Measurements from ENCODE around the gene PCDHB8. TPM values are rescaled to one million over a fixed set of nuclear protein-coding genes. Genes with fewer than 3 reads are reported as not detected.

The PCDHB8 gene
- total RNA-seq (2014; rRNA removed; shearing (Covaris generic)) = 6.5 and 6.6 TPM in 2 replicates

DNA sequence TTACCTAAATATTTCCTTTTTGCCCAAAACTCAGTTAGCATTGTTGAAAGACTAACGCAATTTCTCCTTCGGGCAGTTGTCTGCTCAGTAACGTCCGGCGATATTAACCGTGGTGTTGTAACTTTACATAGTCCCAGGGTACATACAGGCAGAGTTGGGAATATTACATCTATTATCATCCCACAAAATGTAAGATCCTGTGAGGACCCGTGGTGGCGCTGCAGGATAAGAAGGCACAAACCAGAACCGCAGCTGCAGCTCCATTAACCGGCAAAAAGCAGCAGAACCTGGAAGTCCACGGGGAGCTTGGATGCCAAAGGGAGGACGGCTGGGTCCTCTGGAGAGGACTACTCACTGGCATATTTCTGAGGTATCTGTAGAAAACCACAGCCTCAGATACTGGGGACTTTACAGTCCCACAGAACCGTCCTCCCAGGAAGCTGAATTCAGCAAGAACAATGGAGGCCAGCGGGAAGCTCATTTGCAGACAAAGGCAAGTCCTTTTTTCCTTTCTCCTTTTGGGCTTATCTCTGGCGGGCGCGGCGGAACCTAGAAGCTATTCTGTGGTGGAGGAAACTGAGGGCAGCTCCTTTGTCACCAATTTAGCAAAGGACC, at the start of gene PCDHB8:
Gene PCDHB8, plus strand, starts transcription at position 214 of the 615 bp plus-strand sequence. Its CDS starts 245 bp downstream, at position 459.

DNA sequence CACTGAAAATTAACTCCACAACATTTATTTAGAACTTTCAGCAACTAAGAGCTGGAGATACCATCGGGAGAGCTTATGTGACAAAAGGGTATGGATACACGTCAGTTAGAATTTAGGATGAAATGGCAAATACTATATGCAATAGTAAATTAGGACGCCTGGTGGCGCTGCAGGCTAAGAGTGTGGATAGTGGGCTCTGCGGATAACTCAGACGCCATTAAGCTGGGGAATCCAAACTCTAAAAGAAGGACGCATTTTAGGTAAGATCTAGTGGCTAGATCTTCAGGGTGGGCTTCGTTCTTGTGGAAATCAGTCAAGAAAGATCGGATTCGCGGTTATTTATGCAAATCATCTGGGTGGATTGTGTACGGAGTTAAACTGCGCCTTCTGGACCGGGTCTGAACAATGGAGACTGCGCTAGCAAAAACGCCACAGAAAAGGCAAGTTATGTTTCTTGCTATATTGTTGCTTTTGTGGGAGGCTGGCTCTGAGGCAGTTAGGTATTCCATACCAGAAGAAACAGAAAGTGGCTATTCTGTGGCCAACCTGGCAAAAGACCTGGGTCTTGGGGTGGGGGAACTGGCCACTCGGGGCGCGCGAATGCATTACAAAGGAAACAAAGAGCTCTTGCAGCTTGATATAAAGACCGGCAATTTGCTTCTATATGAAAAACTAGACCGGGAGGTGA, 42.4 kb upstream of the PCDHB8 start, which contains the start of gene PCDHB5:
Gene PCDHB5, plus strand, starts transcription at position 177 of the 688 bp plus-strand sequence. Its CDS starts 229 bp downstream, at position 406.

DNA sequence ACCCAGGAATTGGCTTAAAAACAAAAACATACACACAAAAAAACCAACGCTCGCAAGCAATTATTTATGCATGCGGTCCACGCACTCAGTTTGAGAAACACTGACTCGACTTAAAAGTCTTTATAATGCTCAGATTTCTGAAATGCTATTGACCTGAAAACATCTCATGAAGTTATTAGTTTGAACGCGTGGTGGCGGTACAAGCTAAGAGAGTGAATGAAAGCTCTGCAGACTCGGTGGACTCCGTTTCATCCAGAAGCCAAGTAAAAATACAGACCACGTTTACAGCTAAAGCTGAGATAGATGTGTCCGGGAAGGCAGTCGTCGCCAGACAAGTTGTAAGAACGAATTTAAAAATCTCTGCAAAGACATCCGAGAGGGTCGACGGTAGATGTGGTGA, 27.8 kb upstream of the PCDHB8 start, which contains the start of gene PCDHB6:
Gene PCDHB6, plus strand, starts transcription at position 246 of the 400 bp plus-strand sequence. CDS start 201 bp downstream, outside the sequence.

DNA sequence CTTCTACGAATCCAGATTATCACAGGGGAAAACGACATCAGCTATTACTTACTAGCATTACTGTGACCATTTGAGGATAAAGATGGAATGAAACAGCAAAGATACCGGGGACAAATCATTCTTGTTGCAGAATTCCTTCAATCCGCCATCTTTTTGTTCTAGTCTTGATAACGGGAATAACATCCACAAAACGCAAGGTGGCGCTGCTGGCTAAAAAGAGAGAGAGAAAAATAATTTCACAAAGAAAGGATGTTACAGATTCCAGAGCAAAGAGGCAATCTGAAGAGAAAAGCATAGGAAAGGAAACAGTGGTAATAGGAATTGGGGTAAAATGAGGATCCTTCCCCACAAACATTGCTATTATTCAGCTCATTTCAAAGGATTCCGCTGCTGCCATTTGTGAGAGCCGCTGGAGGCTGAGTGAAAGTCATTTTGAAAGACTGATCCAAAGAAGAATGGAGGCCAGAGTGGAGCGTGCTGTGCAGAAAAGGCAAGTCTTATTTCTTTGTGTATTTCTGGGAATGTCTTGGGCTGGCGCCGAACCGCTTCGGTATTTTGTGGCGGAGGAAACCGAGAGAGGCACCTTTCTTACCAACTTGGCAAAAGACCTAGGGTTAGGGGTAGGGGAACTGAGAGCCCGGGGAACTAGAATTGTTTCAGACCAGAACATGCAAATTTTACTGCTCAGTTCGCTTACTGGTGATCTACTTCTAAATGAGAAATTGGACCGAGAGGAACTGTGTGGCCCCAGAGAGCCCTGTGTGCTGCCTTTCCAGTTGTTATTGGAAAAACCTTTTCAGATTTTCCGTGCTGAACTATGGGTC, 5.0 kb upstream of the PCDHB8 start, which contains the start of gene PCDHB7:
Gene PCDHB7, plus strand, starts transcription at position 264 of the 824 bp plus-strand sequence. Its CDS starts 192 bp downstream, at position 456.

DNA sequence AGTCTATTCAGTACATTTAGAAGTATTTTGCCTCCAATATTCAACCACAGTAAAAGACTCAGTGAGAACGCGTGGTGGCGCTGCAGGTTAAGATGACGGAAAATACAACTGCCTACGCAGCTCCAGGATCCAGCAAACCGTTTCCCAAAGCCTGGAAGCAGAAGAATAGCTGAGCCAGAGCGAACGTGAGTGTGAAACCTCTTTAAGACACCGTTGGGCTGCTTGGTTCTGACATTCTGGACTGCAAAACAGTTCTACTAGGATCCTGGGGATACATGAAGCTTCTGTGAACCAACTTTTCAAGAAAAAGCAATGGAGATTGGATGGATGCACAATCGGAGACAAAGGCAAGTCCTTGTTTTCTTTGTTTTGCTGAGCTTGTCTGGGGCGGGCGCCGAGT, 4.7 kb downstream of the PCDHB8 start, which contains the start of gene PCDHB16:
Gene PCDHB16, plus strand, starts transcription at position 140 of the 400 bp plus-strand sequence. Its CDS starts 173 bp downstream, at position 313.

DNA sequence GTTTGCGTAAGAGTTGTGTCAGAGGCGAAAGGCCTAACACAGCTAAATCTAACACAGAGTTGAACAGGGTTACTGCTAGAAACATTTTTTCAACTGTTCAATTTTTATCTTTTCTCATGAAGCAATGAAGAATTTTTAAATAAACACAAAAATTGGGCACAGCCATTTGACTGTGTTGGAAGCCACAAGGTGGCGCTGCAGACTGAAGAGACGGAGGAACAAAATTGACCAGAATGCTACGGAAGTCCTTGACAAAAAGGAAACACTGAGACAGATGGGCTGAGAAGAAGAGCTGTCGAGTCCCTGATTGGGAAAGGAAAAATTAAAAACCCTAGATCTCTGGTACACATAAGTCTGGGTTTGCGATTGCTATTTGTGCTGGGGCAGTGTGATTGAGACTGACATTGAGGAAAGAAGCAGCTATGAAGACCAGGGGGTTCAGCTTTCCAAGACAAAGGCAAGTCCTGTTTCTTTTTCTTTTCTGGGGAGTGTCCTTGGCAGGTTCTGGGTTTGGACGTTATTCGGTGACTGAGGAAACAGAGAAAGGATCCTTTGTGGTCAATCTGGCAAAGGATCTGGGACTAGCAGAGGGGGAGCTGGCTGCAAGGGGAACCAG, 9.4 kb downstream of the PCDHB8 start, which contains the start of gene PCDHB9:
Gene PCDHB9, plus strand, starts transcription at position 265 of the 616 bp plus-strand sequence. Its CDS starts 158 bp downstream, at position 423.

DNA sequence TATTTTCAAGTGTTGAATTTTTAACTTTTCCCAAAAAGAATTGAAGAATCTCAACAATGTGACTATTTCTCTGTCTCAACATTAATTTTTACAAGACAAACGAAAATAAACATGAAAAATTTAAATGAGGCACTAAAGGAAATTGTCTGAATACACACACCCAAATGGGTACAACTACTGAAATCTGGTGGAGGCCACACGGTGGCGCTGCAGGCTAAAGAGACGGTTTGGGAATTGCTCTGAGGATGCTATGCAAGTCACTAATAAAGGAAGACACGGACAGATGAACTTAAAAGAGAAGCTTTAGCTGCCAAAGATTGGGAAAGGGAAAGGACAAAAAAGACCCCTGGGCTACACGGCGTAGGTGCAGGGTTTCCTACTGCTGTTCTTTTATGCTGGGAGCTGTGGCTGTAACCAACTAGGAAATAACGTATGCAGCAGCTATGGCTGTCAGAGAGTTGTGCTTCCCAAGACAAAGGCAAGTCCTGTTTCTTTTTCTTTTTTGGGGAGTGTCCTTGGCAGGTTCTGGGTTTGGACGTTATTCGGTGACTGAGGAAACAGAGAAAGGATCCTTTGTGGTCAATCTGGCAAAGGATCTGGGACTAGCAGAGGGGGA, 14.6 kb downstream of the PCDHB8 start, which contains the start of gene PCDHB10:
Gene PCDHB10, plus strand, starts transcription at position 244 of the 616 bp plus-strand sequence. Its CDS starts 200 bp downstream, at position 444.

DNA sequence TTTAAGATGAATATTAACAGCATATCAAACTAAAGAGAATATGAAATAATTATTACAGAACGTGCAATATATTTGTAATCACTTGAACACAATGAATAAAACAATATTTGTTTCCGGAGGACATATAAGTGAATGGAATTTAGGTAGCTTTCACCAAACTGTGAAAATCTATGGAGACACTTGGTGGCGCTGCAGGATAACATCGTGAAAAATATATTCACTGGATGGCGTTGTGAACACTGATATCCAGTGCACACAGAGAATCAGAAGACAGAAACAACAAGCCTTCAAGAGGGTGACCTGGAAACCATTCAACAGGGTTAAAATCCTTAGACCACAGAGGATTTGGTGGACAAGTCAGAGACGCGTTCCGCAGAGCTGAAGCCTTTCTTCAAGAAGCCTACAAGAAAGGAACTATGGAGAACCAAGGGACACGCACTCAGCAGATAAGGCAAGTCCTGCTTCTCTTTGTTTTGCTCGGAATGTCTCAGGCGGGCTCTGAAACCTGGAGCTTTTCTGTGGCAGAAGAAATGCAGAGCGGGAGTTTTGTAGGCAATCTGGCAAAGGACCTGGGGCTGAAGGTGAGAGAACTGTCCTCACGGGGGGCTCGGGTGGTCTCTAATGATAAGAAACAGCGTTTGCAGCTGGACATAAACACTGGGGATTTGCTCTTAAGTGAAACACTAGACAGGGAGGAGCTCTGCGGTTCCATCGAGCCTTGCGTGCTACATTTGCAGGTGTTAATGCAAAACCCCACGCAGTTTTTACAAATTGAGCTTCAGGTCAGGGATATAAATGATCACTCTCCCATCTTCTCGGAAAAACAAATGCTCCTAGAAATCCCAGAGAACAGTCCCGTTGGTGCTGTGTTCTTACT, 22.0 kb downstream of the PCDHB8 start, which contains the start of gene PCDHB11:
Gene PCDHB11, plus strand, starts transcription at position 269 of the 877 bp plus-strand sequence. Its CDS starts 148 bp downstream, at position 417.

DNA sequence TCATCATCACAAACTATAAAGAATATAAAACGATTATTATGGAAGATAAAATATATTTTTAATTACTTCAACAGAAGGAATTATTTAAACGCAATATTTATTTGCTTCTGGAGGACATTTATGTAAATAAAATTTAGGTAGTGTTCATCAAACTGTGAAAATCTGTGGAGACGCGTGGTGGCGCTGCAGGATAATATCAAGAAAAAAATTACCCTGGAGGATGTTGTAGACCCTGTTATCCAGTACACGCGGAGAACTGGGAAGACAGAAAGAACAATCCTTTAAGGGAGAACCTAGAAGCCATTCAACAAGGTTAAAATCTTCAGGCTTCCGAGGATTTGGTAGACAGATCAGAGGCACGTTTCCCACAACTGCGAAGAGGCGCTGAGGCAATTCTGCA, 30.9 kb downstream of the PCDHB8 start, which contains the start of gene PCDHB12:
Gene PCDHB12, plus strand, starts transcription at position 242 of the 400 bp plus-strand sequence. CDS start 189 bp downstream, outside the sequence.

DNA sequence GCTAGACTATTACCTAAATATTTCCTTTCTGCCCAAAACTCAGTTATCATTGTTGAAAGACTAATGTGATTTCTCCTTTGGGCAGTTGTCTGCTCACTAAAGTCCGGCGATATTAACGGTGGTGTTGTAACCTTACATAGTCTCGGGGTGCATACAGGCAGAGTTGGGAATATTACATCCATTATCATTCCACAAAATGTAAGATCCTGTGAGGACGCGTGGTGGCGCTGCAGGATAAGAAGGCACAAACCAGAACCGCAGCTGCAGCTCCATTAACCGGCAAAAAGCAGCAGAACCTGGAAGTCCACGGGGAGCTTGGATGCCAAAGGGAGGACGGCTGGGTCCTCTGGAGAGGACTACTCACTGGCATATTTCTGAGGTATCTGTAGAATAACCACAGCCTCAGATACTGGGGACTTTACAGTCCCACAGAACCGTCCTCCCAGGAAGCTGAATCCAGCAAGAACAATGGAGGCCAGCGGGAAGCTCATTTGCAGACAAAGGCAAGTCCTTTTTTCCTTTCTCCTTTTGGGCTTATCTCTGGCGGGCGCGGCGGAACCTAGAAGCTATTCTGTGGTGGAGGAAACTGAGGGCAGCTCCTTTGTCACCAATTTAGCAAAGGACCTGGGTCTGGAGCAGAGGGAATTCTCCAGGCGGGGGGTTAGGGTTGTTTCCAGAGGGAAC, 36.2 kb downstream of the PCDHB8 start, which contains the start of gene PCDHB13:
Gene PCDHB13, plus strand, starts transcription at position 264 of the 684 bp plus-strand sequence. Its CDS starts 205 bp downstream, at position 469.

DNA sequence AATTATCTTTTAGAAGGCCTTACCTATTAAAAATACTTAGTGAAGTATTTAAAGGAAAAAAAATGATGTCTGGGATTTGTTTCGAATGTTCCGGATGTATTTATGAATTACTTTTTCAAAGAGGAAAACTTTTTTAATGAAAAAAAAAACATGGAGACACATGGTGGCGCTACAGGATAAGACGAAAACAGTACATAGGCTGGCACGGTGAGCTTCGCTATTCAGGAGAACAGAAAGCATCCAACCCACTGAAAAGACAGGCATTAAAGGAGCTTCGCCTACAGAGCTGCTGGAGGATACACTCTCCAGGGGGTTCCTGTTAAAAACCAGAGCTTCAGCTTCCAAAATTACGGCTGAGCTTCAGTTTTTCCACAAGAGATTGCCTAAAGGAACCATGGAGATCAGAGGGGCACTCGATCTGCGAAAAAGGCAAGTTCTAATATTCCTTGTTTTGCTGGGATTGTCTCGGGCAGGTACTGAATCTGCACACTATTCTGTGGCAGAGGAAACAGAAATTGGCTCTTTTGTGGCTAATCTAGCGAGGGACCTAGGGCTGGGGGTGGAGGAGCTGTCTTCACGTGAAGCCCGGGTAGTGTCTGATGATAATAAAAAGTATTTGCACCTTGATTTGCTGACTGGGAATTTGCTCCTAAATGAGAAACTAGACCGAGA, 45.7 kb downstream of the PCDHB8 start, which contains the start of gene PCDHB14:
Gene PCDHB14, plus strand, starts transcription at position 232 of the 672 bp plus-strand sequence. Its CDS starts 163 bp downstream, at position 395.

Other genes starting within 250 kb of the PCDHB8 start
- gene PCDHAC2, start 211.3 kb upstream of the PCDHB8 start, total RNA-seq (2014; rRNA removed; shearing (Covaris generic)) = 3.9 and 5.3 TPM in 2 replicates
- 0.11 TPM in 1 of 2 replicates, not detected in the other for gene PCDHB1, start 126.4 kb upstream of the PCDHB8 start, total RNA-seq (2014; rRNA removed; shearing (Covaris generic))
- gene PCDHB2, start 83.2 kb upstream of the PCDHB8 start, total RNA-seq (2014; rRNA removed; shearing (Covaris generic)) = 11.2 and 12.8 TPM in 2 replicates
- gene PCDHB3, start 77.3 kb upstream of the PCDHB8 start, total RNA-seq (2014; rRNA removed; shearing (Covaris generic)) = 0.26 and 0.45 TPM in 2 replicates
- gene PCDHB4, start 56.0 kb upstream of the PCDHB8 start, total RNA-seq (2014; rRNA removed; shearing (Covaris generic)) = 0.66 and 1.7 TPM in 2 replicates
- gene PCDHB5, start 42.6 kb upstream of the PCDHB8 start, total RNA-seq (2014; rRNA removed; shearing (Covaris generic)) = 12.2 and 12.4 TPM in 2 replicates
- gene PCDHB6, start 27.7 kb upstream of the PCDHB8 start, total RNA-seq (2014; rRNA removed; shearing (Covaris generic)) = 7.8 and 10.6 TPM in 2 replicates
- gene PCDHB7, start 5.1 kb upstream of the PCDHB8 start, total RNA-seq (2014; rRNA removed; shearing (Covaris generic)) = 5.7 and 6.7 TPM in 2 replicates
- 7.7 and 7.9 TPM in 2 replicates for gene PCDHB16, start 4.6 kb downstream of the PCDHB8 start, total RNA-seq (2014; rRNA removed; shearing (Covaris generic))
- gene PCDHB9, start 9.4 kb downstream of the PCDHB8 start, total RNA-seq (2014; rRNA removed; shearing (Covaris generic)) = 3.1 and 4.1 TPM in 2 replicates
- gene PCDHB10, start 14.6 kb downstream of the PCDHB8 start, total RNA-seq (2014; rRNA removed; shearing (Covaris generic)) = 2.3 and 3.0 TPM in 2 replicates
- gene PCDHB11, start 21.8 kb downstream of the PCDHB8 start, total RNA-seq (2014; rRNA removed; shearing (Covaris generic)) = 2.7 and 3.9 TPM in 2 replicates
- 2.3 and 2.7 TPM in 2 replicates for gene PCDHB12, start 30.9 kb downstream of the PCDHB8 start, total RNA-seq (2014; rRNA removed; shearing (Covaris generic))
- 2.4 and 2.9 TPM in 2 replicates for gene PCDHB13, start 36.1 kb downstream of the PCDHB8 start, total RNA-seq (2014; rRNA removed; shearing (Covaris generic))
- 1.8 and 2.9 TPM in 2 replicates for gene PCDHB14, start 45.6 kb downstream of the PCDHB8 start, total RNA-seq (2014; rRNA removed; shearing (Covaris generic))
- gene PCDHB15, start 67.6 kb downstream of the PCDHB8 start, total RNA-seq (2014; rRNA removed; shearing (Covaris generic)) = 2.1 and 2.7 TPM in 2 replicates
- 0.19 TPM in 1 of 2 replicates, not detected in the other for gene SLC25A2, start 126.3 kb downstream of the PCDHB8 start, total RNA-seq (2014; rRNA removed; shearing (Covaris generic))
- gene TAF7, start 143.0 kb downstream of the PCDHB8 start, total RNA-seq (2014; rRNA removed; shearing (Covaris generic)) = 92.6 and 94.6 TPM in 2 replicates
- gene PCDHGA1, start 152.7 kb downstream of the PCDHB8 start, total RNA-seq (2014; rRNA removed; shearing (Covaris generic)) = 2.5 TPM in 2 replicates
- 0.66 and 1.0 TPM in 2 replicates for gene PCDHGA2, start 161.0 kb downstream of the PCDHB8 start, total RNA-seq (2014; rRNA removed; shearing (Covaris generic))
- 0.32 and 0.79 TPM in 2 replicates for gene PCDHGA3, start 166.0 kb downstream of the PCDHB8 start, total RNA-seq (2014; rRNA removed; shearing (Covaris generic))
- gene PCDHGB1, start 172.3 kb downstream of the PCDHB8 start, total RNA-seq (2014; rRNA removed; shearing (Covaris generic)) = 4.5 and 5.0 TPM in 2 replicates
- gene PCDHGA4, start 177.2 kb downstream of the PCDHB8 start, total RNA-seq (2014; rRNA removed; shearing (Covaris generic)) = 1.9 and 2.0 TPM in 2 replicates
- 1.9 and 2.3 TPM in 2 replicates for gene PCDHGB2, start 182.2 kb downstream of the PCDHB8 start, total RNA-seq (2014; rRNA removed; shearing (Covaris generic))
- 1.3 and 1.4 TPM in 2 replicates for gene PCDHGA5, start 186.4 kb downstream of the PCDHB8 start, total RNA-seq (2014; rRNA removed; shearing (Covaris generic))
- 0.83 and 1.5 TPM in 2 replicates for gene PCDHGB3, start 192.5 kb downstream of the PCDHB8 start, total RNA-seq (2014; rRNA removed; shearing (Covaris generic))
- 1.2 and 1.5 TPM in 2 replicates for gene PCDHGA6, start 196.1 kb downstream of the PCDHB8 start, total RNA-seq (2014; rRNA removed; shearing (Covaris generic))
- 6.1 and 8.1 TPM in 2 replicates for gene PCDHGA7, start 205.0 kb downstream of the PCDHB8 start, total RNA-seq (2014; rRNA removed; shearing (Covaris generic))
- 2.0 TPM in 2 replicates for gene PCDHGB4, start 209.9 kb downstream of the PCDHB8 start, total RNA-seq (2014; rRNA removed; shearing (Covaris generic))
- gene PCDHGA8, start 214.8 kb downstream of the PCDHB8 start, total RNA-seq (2014; rRNA removed; shearing (Covaris generic)) = 1.1 and 1.6 TPM in 2 replicates
- gene PCDHGB5, start 220.2 kb downstream of the PCDHB8 start, total RNA-seq (2014; rRNA removed; shearing (Covaris generic)) = 1.9 and 2.4 TPM in 2 replicates
- gene PCDHGA9, start 225.0 kb downstream of the PCDHB8 start, total RNA-seq (2014; rRNA removed; shearing (Covaris generic)) = 1.1 and 2.7 TPM in 2 replicates
- 0.80 and 1.2 TPM in 2 replicates for gene PCDHGB6, start 230.2 kb downstream of the PCDHB8 start, total RNA-seq (2014; rRNA removed; shearing (Covaris generic))
- gene PCDHGA10, start 235.2 kb downstream of the PCDHB8 start, total RNA-seq (2014; rRNA removed; shearing (Covaris generic)) = 4.3 and 6.0 TPM in 2 replicates
- 0.72 and 0.90 TPM in 2 replicates for gene PCDHGB7, start 239.9 kb downstream of the PCDHB8 start, total RNA-seq (2014; rRNA removed; shearing (Covaris generic))
- 0.30 and 0.96 TPM in 2 replicates for gene PCDHGA11, start 243.3 kb downstream of the PCDHB8 start, total RNA-seq (2014; rRNA removed; shearing (Covaris generic))

Data from A375 (cell line).